B cell (primary cell): ENCODE measurements around the gene RPS5.

ENCODE experiments used
- CTCF ChIP-seq: fragments of 200-600 bp; IDR thresholded peaks from one replicate; pipeline ENCODE4 v1.8.0; 2022; ENCODE audit warnings: antibody characterized with exemption, mild to moderate bottlenecking
- EZH2 ChIP-seq: IDR thresholded peaks from 2 replicates; pipeline ENCODE4 v1.6.1; 2012; ENCODE audit warnings: borderline replicate concordance, low read depth, mild to moderate bottlenecking, moderate library complexity, low read length; ENCODE audit not compliant: insufficient read depth, poor library complexity, severe bottlenecking

- no peak for TF ChIP-seq CTCF
- no peak for TF ChIP-seq EZH2
These were observed 42.7 kb downstream of the RPS5 start for GRCh38 chr19:58429745-58430144.
